Ectodermal cell (in vitro differentiated cells): ENCODE data around the gene SLC26A8.
A peak's percentile ranks its signal among the peaks of the same experiment; 100 is the strongest.
"Not testable (repeated sequence)": the region's sequence is repeated elsewhere in the genome, so short reads cannot be mapped to it uniquely, and the experiment has no call there.

Experiments used
- H3K27ac ChIP-seq: 2 replicates; pipeline ENCODE4 v1.7.0; 2013; ENCODE audit warnings: mild to moderate bottlenecking, low read depth, low read length; ENCODE audit not compliant: insufficient read depth, poor library complexity, severe bottlenecking
- H3K27me3 ChIP-seq: 2 replicates; pipeline ENCODE4 v1.7.0; 2013; ENCODE audit warnings: mild to moderate bottlenecking, low read length; ENCODE audit not compliant: insufficient read depth, control insufficient read depth, poor library complexity, severe bottlenecking
- H3K36me3 ChIP-seq: one replicate; pipeline ENCODE4 v1.7.0; 2013; ENCODE audit warnings: low read length; ENCODE audit not compliant: control insufficient read depth, insufficient read depth
- H3K4me1 ChIP-seq: one replicate; pipeline ENCODE4 v1.7.0; 2013; ENCODE audit warnings: low read length; ENCODE audit not compliant: control insufficient read depth, insufficient read depth
- H3K4me3 ChIP-seq: 2 replicates; pipeline ENCODE4 v1.7.0; 2013; ENCODE audit warnings: low read depth, low read length, control low read depth; ENCODE audit not compliant: insufficient read depth
- H3K9me3 ChIP-seq: 2 replicates; pipeline ENCODE4 v1.7.0; 2013; ENCODE audit warnings: mild to moderate bottlenecking, low read length, moderate library complexity; ENCODE audit not compliant: control insufficient read depth
- WGBS, 2 experiments: methylation state at CpG; one replicate each; pipeline ENCODE4 v1.1.7; 2013; ENCODE audit warnings: missing lambda C conversion rate in 2 of 2; 5-methylcytosine and 5-hydroxymethylcytosine counted together

SLC26A8 gene

GRCh38 chr6:36034441-36034840 is 10.0 kb upstream of the SLC26A8 start:
- H3K4me3 ChIP-seq, result no peak overlapping the region
- no peaks in the 10 kb centered on the region for H3K9me3 ChIP-seq
- no peaks in the 10 kb centered on the region for H3K27me3 ChIP-seq
- no peaks in the 10 kb centered on the region for H3K4me1 ChIP-seq
- 89 to 94% methylated on average over 3 of the region's 3 CpGs for WGBS, 2 experiments
- no peak overlapping the region for H3K27ac ChIP-seq
- no peaks in the 10 kb centered on the region for H3K36me3 ChIP-seq

GRCh38 chr6:36033935-36034334 is 9.5 kb upstream of the SLC26A8 start:
- no peak overlapping the region for H3K4me3 ChIP-seq
- no peaks in the 10 kb centered on the region for H3K27me3 ChIP-seq
- H3K4me1 ChIP-seq, result no peaks in the 10 kb centered on the region
- no peak overlapping the region for H3K27ac ChIP-seq
- H3K36me3 ChIP-seq, result no peaks in the 10 kb centered on the region
- no peaks in the 10 kb centered on the region for H3K9me3 ChIP-seq
- 87 to 89% methylated on average over 3 of the region's 3 CpGs for WGBS, 2 experiments

- not testable (repeated sequence) for H3K9me3 ChIP-seq, H3K27ac ChIP-seq, H3K27me3 ChIP-seq, H3K4me3 ChIP-seq, H3K4me1 ChIP-seq, H3K36me3 ChIP-seq
- 93 to 95% methylated on average over 10 of the region's 10 CpGs for whole genome bisulfite sequencing, 2 experiments
Observed at GRCh38 chr6:36033144-36033543, 8.7 kb upstream of the SLC26A8 start.

GRCh38 chr6:36032261-36032660 is 7.8 kb upstream of the SLC26A8 start:
- Histone ChIP-seq H3K9me3 (no peaks in the 10 kb centered on the region), H3K27me3 (no peaks in the 10 kb centered on the region), H3K36me3 (no peaks in the 10 kb centered on the region), H3K4me3 (no peak overlapping the region), H3K4me1 (no peaks in the 10 kb centered on the region), H3K27ac (no peak overlapping the region)
- 96 to 98% methylated on average over 1 of the region's 1 CpG for WGBS, 2 experiments

GRCh38 chr6:36029464-36029863 is 5.0 kb upstream of the SLC26A8 start:
- H3K27ac ChIP-seq, result no peak overlapping the region
- H3K4me3 ChIP-seq, result peak overlapping the region; percentile 90
- peaks cover 18% of the 10 kb centered on the region for H3K27me3 ChIP-seq
- no peaks in the 10 kb centered on the region for H3K9me3 ChIP-seq
- H3K36me3 ChIP-seq, result no peaks in the 10 kb centered on the region
- 69 to 81% methylated on average over 6 of the region's 6 CpGs for WGBS, 2 experiments
- peaks cover under 1% of the 10 kb centered on the region for H3K4me1 ChIP-seq

GRCh38 chr6:36028877-36029324 is 4.5 kb upstream of the SLC26A8 start:
- WGBS, 2 experiments, result 4 to 5% methylated on average over 13 of the region's 13 CpGs
- no peak overlapping the region for H3K27ac ChIP-seq

GRCh38 chr6:36028088-36028876 is 3.8 kb upstream of the SLC26A8 start:
- peak overlapping the region; percentile 90 for H3K4me3 ChIP-seq
- H3K9me3 ChIP-seq, result no peaks in the 10 kb centered on the region
- H3K4me1 ChIP-seq, result peaks cover 11% of the 10 kb centered on the region
- peak overlapping the region; percentile 77 for H3K27ac ChIP-seq
- no peaks in the 10 kb centered on the region for H3K36me3 ChIP-seq
- peaks cover 22% of the 10 kb centered on the region for H3K27me3 ChIP-seq
- 0% methylated on average over 44 of the region's 44 CpGs for WGBS, 2 experiments

More at GRCh38 chr6:36028877-36029324, 4.5 kb upstream of the SLC26A8 start:
- H3K4me3 ChIP-seq, result peak overlapping the region; percentile 90
- no peaks in the 10 kb centered on the region for H3K9me3 ChIP-seq
- H3K4me1 ChIP-seq, result peaks cover 6% of the 10 kb centered on the region
- no peaks in the 10 kb centered on the region for H3K36me3 ChIP-seq
- H3K27me3 ChIP-seq, result peaks cover 22% of the 10 kb centered on the region

- H3K9me3 ChIP-seq, result no peaks in the 10 kb centered on the region
Observed at GRCh38 chr6:36027501-36028087, 3.2 kb upstream of the SLC26A8 start, which contains the start of gene MAPK14. Gene MAPK14 (plus strand): TSS chr6:36027808. CDS start chr6:36028158, 350 bp downstream.

GRCh38 chr6:36025932-36026327 is 1.5 kb upstream of the SLC26A8 start:
- Histone ChIP-seq H3K27ac (no peak overlapping the region), H3K27me3 (peaks cover 22% of the 10 kb centered on the region), H3K36me3 (no peaks in the 10 kb centered on the region), H3K4me3 (no peak overlapping the region), H3K4me1 (peaks cover 11% of the 10 kb centered on the region), H3K9me3 (no peaks in the 10 kb centered on the region)
- WGBS, 2 experiments, result 52 to 68% methylated on average over 5 of the region's 5 CpGs

More at GRCh38 chr6:36027501-36028087, 3.2 kb upstream of the SLC26A8 start, which contains the start of gene MAPK14:
- peak within 1 kb of the TSS; percentile 90 for H3K4me3 ChIP-seq
- H3K27me3 ChIP-seq, result peaks cover 22% of the 10 kb centered on the region
- H3K4me1 ChIP-seq, result peaks cover 11% of the 10 kb centered on the region
- H3K36me3 ChIP-seq, result no peaks in the 10 kb centered on the region
- WGBS, 2 experiments, result 0% methylated on average over 62 of the region's 62 CpGs
- H3K27ac ChIP-seq, result peak within 1 kb of the TSS; percentile 77

GRCh38 chr6:36025260-36025931 is 955 bp upstream of the SLC26A8 start:
- Histone ChIP-seq H3K27ac (no peak overlapping the region), H3K4me1 (peaks cover 11% of the 10 kb centered on the region), H3K4me3 (no peak overlapping the region), H3K27me3 (peaks cover 22% of the 10 kb centered on the region), H3K36me3 (no peaks in the 10 kb centered on the region), H3K9me3 (no peaks in the 10 kb centered on the region)
- WGBS, 2 experiments, result 100% methylated on average over 1 of the region's 1 CpG
